ENCODE measurements around the gene HSD17B8.

The HSD17B8 gene

DNA sequence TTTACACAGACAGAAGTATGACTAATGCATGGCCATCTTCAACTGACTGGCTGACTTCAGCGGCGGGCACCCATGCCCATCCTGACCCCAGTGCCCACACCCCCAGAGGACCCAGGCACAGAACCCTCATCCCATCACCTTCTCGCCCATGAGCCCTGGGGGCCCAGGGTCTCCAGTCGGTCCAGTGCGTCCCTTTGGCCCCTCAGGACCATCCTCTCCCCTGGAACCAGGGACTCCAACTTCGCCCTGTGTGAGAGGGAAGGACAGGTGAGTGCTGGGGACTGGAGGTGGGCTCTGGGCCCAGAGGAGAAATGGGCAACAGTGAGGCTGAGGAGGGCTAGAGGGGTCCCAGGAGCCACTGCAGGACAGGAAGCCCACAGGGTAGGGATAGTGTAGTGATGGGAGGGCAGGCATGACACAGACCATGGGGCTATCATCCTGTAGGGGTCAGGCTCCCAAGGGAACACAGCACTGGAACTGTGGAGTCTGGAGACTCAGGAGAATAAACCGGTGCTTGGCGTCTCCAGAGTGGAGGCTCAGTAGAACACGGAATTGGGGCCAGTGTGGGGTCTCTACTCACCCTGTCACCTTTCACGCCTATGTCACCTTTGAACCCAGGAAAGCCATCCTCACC lies 28.9 kb upstream of the HSD17B8 start:
- TF ChIP-seq POLR2A (IDR thresholded peaks at IDR 0.05; ENCODE audit: low read depth, low read length): no peak
- no peak for FAIRE-seq
- no peak for DNase-seq (ENCODE audit: insufficient read length, low spot score)

DNA sequence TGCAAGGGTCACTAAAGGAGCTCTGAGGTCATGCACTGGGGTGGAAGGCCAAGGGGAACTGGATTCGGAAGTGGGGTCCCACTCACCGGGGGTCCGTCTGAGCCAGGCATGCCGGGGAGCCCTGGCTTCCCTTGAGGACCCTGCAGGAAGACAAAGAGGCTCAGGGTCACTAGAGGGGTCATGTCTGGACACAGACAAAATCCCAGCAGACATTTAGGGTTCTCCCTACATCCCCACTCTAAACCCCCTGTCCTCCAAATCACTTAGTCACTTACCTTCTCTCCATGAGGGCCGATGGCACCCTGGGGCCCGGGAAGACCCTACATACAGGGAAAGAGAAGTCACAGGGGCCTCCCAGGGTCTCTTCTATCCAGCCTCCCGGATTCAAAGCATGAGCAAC lies 27.5 kb upstream of the HSD17B8 start:
- no peak for FAIRE-seq
- DNase-seq (ENCODE audit: insufficient read length, low spot score): no peak
- TF ChIP-seq POLR2A (IDR thresholded peaks at IDR 0.05; ENCODE audit: low read depth, low read length): no peak

DNA sequence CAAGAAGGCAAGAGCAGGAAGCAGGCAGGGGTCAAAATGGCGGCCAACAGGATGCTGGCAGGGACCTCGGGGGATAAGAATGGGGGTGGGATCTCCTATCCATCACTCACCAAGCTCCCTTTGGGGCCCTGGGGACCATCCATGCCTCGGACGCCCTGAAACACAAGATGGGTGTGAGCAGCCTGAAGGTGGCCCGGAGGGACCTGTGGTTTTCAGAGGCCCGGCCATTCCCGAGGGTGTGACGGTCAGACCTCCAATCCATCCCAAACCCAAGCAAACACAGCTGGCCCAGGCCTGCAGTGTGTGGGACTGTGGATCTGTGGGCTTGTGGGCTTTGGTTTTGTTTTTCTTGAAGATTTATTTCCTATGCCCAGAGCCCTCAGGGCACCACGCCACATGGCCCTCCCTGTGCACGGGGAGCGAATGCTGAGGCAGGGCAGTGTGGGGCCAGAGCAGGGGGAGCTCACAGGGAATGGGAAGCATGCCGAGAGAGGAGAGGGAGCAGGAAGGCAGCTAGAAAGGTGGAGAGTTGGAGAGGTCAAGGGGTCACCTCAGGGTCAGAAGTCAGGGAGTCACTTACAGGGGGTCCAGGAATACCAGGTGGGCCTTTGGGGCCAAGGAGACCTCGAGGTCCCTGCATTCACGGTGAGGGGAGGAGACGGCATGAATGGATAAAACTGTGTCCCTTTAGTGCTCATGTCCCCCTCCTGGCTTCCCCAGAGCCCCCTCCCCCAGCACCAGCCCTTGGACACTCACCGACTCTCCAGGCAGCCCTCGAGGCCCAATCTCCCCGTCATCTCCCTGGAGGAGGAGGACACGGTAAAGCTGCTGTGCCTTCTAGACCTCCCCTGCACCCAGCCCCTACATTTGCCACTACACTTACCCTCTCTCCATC lies 26.7 kb upstream of the HSD17B8 start:
- DNase-seq (ENCODE audit: insufficient read length, low spot score) (no peak), FAIRE-seq (no peak)
- TF ChIP-seq POLR2A (IDR thresholded peaks at IDR 0.05; ENCODE audit: low read depth, low read length): no peak

DNA sequence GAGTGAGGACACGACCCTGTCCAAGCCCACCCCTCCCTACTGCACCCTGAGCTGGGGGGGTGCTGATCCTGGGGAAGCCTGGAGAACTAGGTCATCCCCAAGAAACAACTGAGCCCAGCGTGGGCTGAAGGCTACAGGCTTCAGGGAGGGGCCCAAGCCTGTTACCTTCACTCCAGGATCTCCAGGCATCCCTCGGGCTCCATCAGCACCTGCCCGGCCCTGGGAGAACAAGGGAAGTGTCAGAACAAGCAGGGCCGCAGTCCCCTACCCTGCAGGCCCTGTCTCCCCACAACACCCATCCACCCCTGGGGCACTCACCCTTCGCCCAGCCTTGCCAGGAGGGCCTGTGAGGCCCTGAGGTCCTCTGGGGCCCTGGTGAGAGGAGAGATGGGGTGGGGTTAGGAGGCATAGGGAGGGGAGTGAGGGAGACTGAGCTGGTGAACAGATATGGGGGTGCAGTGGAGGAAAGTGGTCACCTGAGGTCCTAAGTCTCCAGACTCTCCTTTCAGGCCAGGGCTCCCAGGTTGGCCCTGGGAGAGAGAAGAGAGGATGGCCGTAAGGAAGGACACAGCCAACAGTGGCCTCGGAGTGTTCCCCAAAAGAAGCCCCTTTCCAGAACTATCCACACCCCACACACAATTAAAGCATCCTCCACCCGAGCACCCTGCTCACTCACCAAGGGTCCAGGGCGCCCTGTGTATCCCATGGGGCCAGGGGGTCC lies 25.5 kb upstream of the HSD17B8 start:
- FAIRE-seq (no peak), DNase-seq (ENCODE audit: insufficient read length, low spot score) (no peak)
- no peak for TF ChIP-seq POLR2A (IDR thresholded peaks at IDR 0.05; ENCODE audit: low read depth, low read length)

DNA sequence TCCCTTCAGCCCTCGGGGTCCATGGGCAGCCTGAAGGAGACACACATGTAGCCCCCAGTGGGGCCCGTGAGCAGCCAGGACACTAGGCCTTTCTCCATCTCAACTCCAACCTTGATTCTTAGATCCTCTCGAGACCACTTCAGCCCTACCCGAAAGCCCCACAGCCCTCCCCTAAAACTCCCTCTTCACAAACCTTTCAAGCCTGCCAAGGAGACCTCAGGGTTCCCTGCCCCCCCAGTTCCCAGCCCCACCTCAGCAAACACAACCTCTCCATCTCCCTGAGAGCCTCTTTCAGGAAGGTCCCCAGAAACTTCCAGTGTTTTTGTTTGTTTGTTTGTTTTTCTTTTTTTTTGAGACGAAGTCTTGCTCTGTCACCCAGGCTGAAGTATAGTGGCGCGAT lies 23.3 kb upstream of the HSD17B8 start:
- DNase-seq (ENCODE audit: insufficient read length, low spot score): no peak
- no peak for FAIRE-seq
- TF ChIP-seq POLR2A (IDR thresholded peaks at IDR 0.05; ENCODE audit: low read depth, low read length): no peak

DNA sequence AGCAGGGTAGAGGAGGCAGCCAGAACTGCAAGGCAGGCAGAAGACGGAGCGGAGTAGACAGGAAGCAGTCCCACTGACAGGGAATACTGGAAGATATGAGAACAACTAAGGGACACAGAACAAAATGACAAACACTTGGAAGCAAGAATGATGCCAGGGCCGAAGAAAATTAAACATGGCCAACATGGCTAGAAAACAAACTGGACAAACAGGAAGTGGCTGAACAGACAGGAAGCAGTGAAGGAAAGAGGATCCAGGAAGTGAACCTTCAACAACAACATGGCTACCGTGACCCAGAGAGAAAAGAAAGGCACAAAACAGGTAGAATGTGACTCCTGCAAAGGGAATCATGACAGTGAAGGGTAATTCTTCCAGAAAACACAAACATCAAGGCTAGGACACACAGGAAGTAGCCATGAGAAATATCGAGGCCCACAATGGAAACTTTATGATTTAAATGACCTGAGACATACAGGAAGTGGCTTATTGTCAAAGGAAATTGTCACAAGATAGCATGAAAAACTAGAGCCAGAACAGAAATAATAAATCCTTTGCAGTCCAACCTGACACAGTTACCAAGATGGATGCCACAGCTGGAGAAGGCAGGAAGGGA lies 21.3 kb upstream of the HSD17B8 start:
- FAIRE-seq: no peak
- TF ChIP-seq POLR2A (IDR thresholded peaks at IDR 0.05; ENCODE audit: low read depth, low read length): no peak
- DNase-seq (ENCODE audit: insufficient read length, low spot score): no peak

DNA sequence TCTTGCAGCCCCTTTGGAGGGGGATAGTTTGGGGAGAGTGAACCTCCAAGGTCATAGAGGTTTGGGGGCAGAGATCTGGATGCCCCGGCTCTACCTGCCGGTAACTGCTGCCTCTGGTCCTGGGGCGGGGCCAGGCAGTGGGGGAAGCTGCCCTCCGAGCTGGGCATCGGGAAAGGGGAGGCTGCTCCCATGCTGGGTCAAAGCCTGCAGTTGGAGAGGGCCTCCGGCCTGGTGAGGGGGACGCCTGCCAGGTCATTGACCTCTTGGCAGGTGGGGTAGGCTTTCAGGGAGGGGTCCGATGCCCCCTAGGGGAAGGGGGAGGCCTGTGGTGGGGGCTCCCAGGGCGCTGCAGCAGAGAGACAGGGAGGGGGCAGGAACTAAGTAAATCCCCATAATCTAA lies 19.3 kb upstream of the HSD17B8 start:
- no peak for TF ChIP-seq POLR2A (IDR thresholded peaks at IDR 0.05; ENCODE audit: low read depth, low read length)
- FAIRE-seq: no peak
- DNase-seq (ENCODE audit: insufficient read length, low spot score): no peak

DNA sequence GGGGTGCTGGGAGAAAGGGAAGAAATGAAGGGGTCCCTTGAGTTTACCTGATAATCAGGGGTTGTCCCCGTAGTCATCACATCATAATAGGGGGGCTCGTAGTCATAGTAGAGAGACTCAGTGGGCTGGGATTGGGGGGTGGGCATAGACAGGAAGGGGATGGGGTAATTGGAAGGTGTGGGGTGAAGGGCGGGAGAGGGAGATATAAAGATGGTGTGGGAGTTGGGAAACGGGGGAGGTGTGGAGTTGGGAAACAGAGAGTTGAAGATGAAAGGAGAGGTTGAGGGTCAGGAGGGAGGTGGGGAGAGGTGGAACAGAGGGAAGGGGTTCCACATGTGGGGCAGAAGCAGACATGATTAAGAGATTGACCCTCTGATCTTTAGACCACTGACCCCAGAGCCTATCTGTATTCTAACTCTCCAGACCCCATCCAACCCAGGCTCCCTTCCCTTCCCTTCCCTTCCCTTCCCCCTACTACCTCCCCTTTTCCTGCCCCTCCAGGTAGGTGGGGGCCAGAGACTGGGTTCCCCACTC lies 18.7 kb upstream of the HSD17B8 start:
- DNase-seq (ENCODE audit: insufficient read length, low spot score): no peak
- no peak for TF ChIP-seq POLR2A (IDR thresholded peaks at IDR 0.05; ENCODE audit: low read depth, low read length)
- FAIRE-seq: no peak

DNA sequence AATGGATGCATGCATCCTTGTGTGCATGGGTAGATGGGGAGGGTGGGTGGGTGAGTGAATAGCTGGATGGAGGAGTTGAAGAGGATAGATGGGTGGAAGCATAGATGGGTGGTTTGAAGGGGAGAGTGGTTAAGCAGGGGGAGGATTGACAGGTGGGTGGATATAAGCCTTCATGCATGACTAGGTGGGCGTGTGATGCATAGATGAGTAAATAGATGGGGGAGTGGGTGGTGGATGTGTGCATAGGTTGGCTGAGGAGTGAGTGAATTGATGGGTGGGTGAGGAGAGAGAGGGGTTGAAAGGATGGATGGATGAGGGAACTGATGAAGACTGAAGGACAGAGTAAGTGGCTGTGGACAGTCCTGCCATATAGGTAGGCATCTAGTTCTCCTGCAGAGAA lies 16.6 kb upstream of the HSD17B8 start:
- DNase-seq (ENCODE audit: insufficient read length, low spot score): no peak
- no peak for FAIRE-seq
- no peak for TF ChIP-seq POLR2A (IDR thresholded peaks at IDR 0.05; ENCODE audit: low read depth, low read length)

DNA sequence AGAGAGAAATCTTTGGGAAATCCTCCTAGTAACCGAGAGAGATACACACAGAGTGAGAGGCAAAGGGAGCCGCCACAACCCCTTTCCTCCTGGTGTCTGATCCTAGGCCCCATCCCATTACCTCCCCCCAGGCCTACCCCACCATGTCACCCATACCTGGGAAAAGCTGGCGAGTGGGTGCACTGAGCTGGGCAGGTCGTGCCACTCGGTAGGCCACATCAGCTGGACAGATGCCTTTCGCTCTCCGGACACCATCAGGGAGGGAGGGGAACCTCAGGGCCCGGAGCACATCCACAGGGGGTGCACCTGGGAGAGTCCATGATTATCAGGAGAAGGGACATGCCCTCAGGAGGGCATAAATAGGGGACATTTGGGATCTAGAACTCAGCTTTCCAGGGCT lies 15.3 kb upstream of the HSD17B8 start:
- no peak for DNase-seq (ENCODE audit: insufficient read length, low spot score)

DNA sequence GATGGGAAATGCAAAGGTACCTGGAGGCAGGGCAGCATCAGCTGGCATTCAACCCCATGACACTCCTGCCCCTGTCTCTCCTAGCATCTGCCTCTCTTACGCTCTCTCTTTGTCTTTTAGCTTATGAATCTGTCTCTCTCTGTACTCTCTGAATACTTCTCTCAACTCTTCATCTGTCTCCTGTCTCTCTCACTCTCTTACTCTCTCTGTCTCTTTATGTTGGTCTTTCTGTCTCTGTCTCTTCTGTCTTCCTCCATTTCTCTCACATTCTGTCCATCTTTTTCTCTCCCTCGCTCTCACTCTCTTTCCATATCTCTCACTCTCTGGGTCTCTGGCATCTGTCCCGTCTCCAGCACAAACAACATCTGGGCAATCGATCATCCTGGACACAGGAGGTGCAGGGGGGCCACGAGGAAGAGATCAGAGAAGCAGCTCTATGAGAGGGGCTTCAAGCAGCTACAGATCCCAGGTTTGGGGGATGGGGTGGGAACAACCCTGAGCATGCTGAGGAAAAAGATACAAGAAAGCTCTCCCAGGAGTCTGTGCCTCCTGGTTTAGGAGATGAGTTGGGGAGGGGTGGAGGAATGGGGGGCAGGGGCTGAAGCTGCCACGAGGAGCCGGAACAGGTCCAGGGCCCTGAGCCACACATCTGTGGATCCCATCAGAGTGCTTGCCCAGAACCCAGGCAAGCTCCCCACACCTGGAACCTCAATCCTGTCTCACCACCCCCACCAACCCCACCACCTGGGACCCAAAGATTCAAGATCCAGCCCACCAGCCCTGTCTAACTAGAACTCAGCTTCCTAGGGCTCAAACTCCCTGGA lies 14.6 kb upstream of the HSD17B8 start:
- TF ChIP-seq POLR2A (IDR thresholded peaks at IDR 0.05; ENCODE audit: low read depth, low read length): no peak
- FAIRE-seq (no peak), DNase-seq (ENCODE audit: insufficient read length, low spot score) (no peak)

More for the DNA sequence above, 15.3 kb upstream of the HSD17B8 start:
- no peak for FAIRE-seq
- TF ChIP-seq POLR2A (IDR thresholded peaks at IDR 0.05; ENCODE audit: low read depth, low read length): no peak

DNA sequence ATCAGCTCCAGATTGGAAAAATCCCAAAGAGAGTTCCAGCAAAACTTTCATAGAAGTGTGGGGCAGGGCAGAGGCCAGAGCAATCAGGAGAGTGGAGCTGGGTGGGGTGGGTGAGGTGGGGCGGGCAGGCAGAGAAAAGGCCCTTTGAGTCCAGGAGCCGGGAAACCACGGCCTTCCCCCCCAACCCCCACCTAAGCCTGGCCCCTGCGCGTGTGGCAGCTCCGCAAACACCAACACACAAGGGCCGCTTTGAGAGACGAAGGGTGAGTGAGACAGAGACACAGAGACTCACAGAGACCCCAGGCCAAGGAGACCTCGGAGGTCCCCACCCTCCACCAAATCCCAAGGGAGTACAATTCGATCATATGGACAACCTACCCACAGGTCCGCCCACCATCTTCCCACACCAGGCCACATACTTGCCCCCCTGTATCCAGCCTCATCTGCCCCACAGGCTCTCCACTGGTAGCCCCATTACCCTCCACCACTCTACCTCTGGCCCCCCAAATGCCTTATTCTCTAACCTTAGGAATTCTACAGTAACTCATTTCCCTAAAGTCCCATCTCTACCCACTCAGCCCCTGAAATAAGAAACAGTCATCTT lies 13.8 kb upstream of the HSD17B8 start:
- no peak for TF ChIP-seq POLR2A (IDR thresholded peaks at IDR 0.05; ENCODE audit: low read depth, low read length)
- no peak for FAIRE-seq
- DNase-seq (ENCODE audit: insufficient read length, low spot score): no peak
